Limb (tissue), 2 donors: ENCODE data around the gene TM7SF3.
"Not testable (repeated sequence)": the region's sequence is repeated elsewhere in the genome, so short reads cannot be mapped to it uniquely, and the experiment has no call there.

Source experiments
- DNase-seq, 2 donors: peaks; one replicate each; pipeline ENCODE4 v3.0.0-alpha.2; 2016; ENCODE audit errors: extremely low spot score in 2 of 2

Gene TM7SF3, protein sequence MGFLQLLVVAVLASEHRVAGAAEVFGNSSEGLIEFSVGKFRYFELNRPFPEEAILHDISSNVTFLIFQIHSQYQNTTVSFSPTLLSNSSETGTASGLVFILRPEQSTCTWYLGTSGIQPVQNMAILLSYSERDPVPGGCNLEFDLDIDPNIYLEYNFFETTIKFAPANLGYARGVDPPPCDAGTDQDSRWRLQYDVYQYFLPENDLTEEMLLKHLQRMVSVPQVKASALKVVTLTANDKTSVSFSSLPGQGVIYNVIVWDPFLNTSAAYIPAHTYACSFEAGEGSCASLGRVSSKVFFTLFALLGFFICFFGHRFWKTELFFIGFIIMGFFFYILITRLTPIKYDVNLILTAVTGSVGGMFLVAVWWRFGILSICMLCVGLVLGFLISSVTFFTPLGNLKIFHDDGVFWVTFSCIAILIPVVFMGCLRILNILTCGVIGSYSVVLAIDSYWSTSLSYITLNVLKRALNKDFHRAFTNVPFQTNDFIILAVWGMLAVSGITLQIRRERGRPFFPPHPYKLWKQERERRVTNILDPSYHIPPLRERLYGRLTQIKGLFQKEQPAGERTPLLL

GRCh38 chr12:27014085-27014858, at the start of gene TM7SF3:
Gene TM7SF3 (minus strand): TSS chr12:27014384. CDS start chr12:27014168, 216 bp downstream.
- DNase-seq: peak; percentile 91 to 93

DNA sequence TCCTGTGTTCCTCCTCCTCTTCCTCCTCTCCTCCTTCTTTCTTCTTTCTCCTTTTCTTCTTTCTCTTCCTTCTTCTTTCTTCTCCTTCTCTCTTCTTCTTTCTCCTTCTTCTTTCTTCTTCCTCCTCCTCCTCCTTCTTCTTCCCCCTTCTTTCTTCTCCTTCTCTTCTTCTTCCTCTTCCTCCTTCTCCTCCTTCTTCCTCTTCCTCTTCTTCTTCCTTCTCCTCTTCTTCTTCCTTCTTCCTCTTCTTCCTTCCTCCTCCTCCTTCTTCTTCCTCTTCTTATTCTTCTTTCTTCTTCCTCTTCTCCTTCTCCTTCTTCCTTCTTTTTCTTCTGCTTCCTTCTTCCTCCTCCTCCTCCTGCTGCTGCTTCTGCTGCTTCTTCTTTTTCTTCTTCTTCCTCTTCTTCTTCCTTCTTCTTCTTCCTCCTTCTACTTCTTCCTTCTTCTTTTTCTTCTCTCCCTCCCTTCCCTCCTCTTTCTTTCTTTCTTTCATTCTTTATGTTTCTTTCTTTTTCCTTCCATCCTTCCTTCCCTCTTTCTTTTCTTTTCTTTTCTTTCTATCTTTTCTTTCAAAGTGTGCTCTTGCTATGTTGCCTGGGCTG, 49.2 kb upstream of the TM7SF3 start:
- no peak for DNase-seq

DNA sequence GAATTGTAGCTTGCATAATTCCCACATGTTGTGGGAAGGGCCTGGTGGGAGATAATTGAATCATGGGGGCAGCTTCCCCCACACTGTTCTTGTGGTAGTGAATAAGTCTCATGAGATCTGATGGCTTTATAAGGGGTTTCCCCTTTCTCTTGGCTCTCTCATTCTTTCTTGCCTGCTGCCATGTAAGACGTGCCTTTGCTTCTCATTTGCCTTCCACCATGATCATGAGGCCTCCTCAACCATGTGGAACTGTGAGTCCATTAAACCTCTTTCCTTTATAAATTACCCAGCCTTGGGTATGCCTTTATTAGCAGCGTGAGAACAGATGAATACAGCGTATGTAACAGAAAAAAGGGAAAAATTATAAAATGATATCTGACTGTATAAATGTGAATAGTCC, 47.1 kb upstream of the TM7SF3 start:
- no peak for DNase-seq

DNA sequence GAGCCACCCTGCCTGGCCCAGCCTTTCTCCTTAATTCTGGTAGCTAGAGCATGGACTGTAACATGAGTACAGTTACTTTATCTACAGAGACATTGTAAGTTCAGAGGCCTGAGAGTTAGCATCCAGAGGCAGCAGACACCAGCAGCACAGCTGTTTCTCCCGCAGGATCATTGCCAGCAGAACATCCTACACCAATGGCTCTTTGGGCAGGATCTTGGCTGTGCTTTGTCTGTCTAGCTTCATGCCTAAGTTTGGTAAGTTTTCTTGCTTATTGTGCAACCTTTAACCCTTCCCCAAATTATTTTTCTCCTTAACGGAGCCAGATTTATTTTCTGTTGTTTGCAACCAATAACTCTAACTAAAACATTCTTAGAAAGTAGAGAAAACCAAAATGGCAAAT, 46.6 kb upstream of the TM7SF3 start:
- DNase-seq: peak in 1 of 2 donors; percentile 15

DNA sequence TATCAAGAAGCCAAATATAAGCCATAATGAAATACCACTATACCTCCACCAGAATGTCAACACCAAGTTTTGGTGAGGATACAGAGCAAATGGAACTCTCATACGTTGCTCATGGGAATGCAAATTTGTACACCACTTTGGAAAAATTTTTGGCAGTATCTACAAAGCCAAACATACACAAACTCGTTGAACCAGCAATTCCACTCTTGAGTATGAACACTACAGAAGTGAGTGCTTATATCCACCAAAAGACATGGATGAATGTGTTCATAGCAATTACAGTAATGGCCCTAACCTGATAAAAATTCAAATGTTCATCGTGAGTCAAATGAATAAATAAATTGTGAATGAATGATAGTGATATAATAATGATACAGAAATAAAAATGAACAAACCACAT, 43.4 kb upstream of the TM7SF3 start:
- no peak for DNase-seq

GRCh38 chr12:27055966-27056365, 41.8 kb upstream of the TM7SF3 start:
- DNase-seq: no peak

DNA sequence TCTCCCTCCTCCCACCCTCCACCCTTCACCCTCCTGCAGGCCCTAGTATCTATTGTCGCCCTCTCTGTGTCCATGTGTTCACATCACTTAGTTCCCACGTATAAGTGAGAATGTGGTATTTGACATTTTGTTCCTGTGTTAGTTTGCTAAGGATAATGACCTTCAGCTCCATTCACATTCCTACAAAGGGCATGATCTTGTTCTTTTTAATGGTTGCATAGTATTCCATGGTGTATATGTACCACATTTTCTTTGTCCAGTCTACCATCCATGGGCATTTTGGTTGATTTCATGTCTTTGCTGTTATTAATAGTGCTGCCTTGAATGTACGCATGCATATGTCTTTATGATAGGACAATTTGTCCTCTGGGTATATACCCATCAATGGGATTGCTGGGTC, 38.6 kb upstream of the TM7SF3 start:
- DNase-seq: no peak

GRCh38 chr12:27052176-27052575, 38.0 kb upstream of the TM7SF3 start:
- DNase-seq: no peak

DNA sequence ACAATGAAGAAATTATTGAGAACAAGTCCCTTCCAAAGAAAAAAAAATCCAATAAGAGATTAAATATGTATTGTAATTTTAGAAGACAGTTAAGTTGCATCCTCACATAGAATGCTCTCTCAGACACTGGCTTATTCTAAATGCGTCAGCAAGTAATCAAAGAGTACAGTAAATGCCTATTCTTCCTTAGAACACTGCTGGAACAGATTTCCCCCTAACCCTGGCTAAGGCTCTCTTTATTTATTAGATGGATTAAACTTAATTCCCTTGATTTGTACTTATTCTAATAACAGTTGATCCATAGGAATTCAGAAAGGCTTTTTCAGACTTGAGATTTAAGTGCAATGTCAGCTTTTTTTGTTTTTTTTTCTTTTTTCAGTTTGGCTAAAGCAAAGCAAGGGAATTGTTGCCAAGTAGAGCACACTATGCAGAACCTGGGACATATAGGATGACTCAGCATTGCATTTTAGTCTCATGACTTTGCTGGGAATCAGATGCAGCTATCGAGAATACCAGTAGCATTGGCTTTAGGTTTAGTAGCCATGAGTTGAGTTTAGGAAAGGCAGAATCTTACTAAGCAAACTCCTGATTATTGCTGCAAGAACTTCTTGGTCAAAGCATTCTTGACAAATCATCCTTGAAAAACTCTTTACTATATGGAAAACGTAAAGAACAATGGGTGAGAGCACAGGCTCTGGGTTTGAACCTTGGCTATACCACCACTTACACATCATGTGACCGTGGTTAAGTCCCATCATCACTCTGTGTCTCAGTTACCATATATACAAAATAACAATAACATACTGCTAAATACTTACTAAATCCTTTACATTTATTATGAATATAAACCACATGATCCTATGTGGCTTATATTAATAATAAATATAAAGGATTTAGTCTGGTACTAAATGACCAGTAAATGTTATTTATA, 34.9 kb upstream of the TM7SF3 start:
- peak in 1 of 2 donors; percentile 13 for DNase-seq

DNA sequence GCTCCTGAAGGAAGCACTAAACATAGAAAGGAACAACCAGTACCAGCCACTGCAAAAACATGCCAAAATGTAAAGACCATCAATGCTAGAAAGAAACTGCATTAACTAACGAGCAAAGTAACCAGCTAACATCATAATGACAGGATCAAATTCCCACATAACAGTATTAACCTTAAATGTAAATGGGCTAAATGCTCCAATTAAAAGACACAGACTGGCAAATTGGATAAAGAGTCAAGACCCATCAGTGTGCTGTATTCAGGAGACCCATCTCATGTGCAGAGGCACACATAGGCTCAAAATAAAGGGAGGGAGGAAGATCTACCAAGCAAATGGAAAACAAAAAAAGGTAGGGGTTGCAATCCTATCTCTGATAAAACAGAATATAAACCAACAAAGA, 27.8 kb upstream of the TM7SF3 start:
- DNase-seq: not testable (repeated sequence)

DNA sequence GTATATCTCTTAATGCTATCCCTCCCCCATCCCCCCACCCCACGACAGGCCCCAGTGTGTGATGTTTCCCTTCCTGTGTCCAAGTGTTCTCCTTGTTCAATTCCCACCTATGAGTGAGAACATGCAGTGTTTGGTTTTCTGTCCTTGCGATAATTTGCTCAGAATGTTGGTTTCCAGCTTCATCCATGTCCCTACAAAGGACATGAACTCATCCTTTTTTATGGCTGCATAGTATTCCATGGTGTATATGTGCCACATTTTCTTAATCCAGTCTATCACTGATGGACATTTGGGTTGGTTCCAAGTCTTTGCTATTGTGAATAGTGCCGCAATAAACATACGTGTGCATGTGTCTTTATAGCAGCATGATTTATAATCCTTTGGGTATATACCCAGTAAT, 26.5 kb upstream of the TM7SF3 start:
- not testable (repeated sequence) for DNase-seq

- peak in 1 of 2 donors; percentile 30 for DNase-seq
Observed at GRCh38 chr12:27034607-27035293, 20.6 kb upstream of the TM7SF3 start.

- no peak for DNase-seq
Observed at GRCh38 chr12:27032679-27033078, 18.5 kb upstream of the TM7SF3 start.

- DNase-seq: no peak
Observed at GRCh38 chr12:27031531-27031930, 17.3 kb upstream of the TM7SF3 start.

GRCh38 chr12:27026257-27026656, 12.1 kb upstream of the TM7SF3 start:
- no peak for DNase-seq

GRCh38 chr12:27025116-27025515, 10.9 kb upstream of the TM7SF3 start:
- DNase-seq: no peak

DNA sequence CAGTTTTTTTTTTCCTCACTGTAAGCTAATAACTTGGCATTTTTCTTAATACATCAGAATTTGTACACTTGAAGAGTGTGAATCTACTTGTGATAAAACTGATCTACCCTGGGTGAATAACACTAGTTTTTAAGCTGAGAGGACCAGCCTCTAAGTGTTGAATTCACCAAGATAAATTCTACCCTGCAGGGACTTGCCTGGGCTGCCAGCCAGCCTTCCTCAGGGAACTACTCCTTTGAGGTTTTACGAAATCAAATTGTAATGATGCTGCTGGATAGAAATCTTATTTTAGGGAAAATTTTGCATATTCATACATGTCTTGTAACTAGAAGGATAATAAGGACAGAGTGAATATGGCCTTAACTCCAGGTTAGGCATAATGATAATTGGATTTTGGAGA, 10.1 kb upstream of the TM7SF3 start:
- no peak for DNase-seq

- DNase-seq: no peak
Observed at GRCh38 chr12:27020761-27021160, 6.6 kb upstream of the TM7SF3 start.

DNA sequence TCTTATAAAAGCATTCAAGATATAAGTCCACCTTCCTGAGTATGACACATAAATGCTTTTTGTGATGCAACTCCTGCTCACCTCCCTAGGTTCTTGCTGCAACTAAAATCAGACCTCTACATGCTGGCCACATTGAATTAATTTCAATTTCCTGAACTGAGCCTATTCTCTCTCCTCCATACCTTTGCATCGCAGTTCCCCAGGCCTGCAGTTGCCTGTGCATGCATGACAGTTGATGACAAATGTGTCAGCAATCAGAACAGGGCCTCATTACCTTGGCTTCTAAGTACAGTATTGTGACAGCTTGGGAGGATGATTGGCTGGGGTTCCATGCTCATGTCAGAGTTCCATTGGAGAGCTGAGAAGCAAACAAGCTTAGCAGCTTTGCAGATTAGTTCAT, 3.9 kb upstream of the TM7SF3 start:
- DNase-seq: no peak

DNA sequence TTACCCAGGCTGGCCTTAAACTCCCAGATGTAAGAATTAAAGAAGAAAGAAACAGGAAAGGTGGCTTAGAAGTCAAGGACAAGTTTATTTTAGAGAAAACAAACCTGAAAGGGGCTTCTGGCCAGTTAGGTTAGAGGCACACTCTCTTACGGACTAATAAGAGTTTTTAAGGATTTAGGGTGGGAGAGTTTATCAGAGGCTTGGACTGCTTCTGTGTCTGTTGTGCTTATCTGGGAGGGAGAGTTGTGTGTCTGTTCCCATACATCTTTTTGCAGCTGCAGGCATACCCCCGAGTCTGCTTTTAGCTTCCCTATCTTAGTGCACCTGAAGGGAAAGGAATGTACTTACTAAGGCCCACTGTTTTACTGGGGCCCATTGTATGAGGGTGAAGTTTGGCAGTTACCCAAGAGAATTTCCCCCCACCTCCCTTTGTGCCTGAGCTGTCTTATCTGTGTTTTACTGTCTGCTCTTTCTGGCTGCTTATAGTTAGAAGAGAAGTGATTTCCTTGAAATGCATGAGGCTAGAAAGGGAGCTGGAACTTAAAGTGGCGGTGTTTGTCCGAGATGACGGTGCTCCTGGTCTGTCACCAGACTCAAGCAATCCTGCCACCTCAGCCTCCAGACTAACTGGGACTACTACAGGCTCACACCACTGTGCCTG, 3.1 kb upstream of the TM7SF3 start:
- not testable (repeated sequence) for DNase-seq
